Neural progenitor cell (in vitro differentiated cells): ENCODE results near the gene PLA2G2E.

Experiments
- EZH2 ChIP-seq: fragments of 200-600 bp; sonication (generic); IDR thresholded peaks from 2 replicates; pipeline ENCODE4 v1.6.1; 2017; ENCODE audit warnings: antibody characterized with exemption, mild to moderate bottlenecking, moderate library complexity
- TF ChIP-seq, protein P1 (sequence below): fragments of 200-600 bp; sonication (generic); IDR thresholded peaks from 2 replicates; pipeline ENCODE4 v1.5.1; 2017; ENCODE audit warnings: antibody characterized with exemption, mild to moderate bottlenecking

GRCh38 chr1:19910650-19911049, 12.8 kb downstream of the PLA2G2E start:
- no peak for TF ChIP-seq EZH2
- TF ChIP-seq, protein P1, sequence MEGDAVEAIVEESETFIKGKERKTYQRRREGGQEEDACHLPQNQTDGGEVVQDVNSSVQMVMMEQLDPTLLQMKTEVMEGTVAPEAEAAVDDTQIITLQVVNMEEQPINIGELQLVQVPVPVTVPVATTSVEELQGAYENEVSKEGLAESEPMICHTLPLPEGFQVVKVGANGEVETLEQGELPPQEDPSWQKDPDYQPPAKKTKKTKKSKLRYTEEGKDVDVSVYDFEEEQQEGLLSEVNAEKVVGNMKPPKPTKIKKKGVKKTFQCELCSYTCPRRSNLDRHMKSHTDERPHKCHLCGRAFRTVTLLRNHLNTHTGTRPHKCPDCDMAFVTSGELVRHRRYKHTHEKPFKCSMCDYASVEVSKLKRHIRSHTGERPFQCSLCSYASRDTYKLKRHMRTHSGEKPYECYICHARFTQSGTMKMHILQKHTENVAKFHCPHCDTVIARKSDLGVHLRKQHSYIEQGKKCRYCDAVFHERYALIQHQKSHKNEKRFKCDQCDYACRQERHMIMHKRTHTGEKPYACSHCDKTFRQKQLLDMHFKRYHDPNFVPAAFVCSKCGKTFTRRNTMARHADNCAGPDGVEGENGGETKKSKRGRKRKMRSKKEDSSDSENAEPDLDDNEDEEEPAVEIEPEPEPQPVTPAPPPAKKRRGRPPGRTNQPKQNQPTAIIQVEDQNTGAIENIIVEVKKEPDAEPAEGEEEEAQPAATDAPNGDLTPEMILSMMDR: no peak
